HepG2 (cell line): ENCODE data around the gene MED13. TPM values are rescaled to one million over a fixed set of nuclear protein-coding genes. Genes with fewer than 3 reads are reported as not detected.

Experiments
- FOXK1 ChIP-seq: sonication (generic); formaldehyde crosslinking; IDR thresholded peaks from 2 replicates; pipeline ENCODE4 v1.4.0; 2020; ENCODE audit warnings: low read depth, missing genetic modification reagents, borderline replicate concordance
- GPBP1L1 ChIP-seq: sonication (generic); formaldehyde crosslinking; IDR thresholded peaks from 2 replicates; pipeline ENCODE4 v1.5.0; 2020; ENCODE audit warnings: mild to moderate bottlenecking, missing genetic modification reagents
- KMT2B ChIP-seq: IDR thresholded peaks from 2 replicates; pipeline ENCODE4 v1.6.1; 2016; ENCODE audit warnings: missing genetic modification reagents, missing compliant biosample characterization
- NFE2L1 ChIP-seq: sonication (generic); formaldehyde crosslinking; IDR thresholded peaks from 2 replicates; pipeline ENCODE4 v1.4.0; 2020; ENCODE audit warnings: missing genetic modification reagents, mild to moderate bottlenecking, borderline replicate concordance
- NR2F6 ChIP-seq, 2 experiments: IDR thresholded peaks; 2 replicates each; pipeline ENCODE4 v1.6.1; 2016; ENCODE audit warnings: antibody characterized with exemption in 1 of 2, mild to moderate bottlenecking in 1 of 2
- PCBP1 ChIP-seq: fragments of 200-400 bp; formaldehyde crosslinking; IDR thresholded peaks from 2 replicates; pipeline ENCODE4 v1.6.1; 2017; ENCODE audit warnings: mild to moderate bottlenecking, low read depth, low read length, borderline replicate concordance
- TBL1XR1 ChIP-seq: fragments of 150-350 bp; IDR thresholded peaks from 2 replicates; pipeline ENCODE4 v1.6.1; 2014; ENCODE audit warnings: borderline replicate concordance, low read length; ENCODE audit not compliant: partially characterized antibody
- XRCC5 ChIP-seq: fragments of 200-400 bp; formaldehyde crosslinking; optimal IDR thresholded peaks from 2 replicates; pipeline ENCODE3; 2017; ENCODE audit warnings: mild to moderate bottlenecking, low read length
- ZNF225 ChIP-seq: sonication (generic); formaldehyde crosslinking; IDR thresholded peaks from 2 replicates; pipeline ENCODE4 v1.4.0; 2020; ENCODE audit warnings: mild to moderate bottlenecking, missing genetic modification reagents
- ZNF234 ChIP-seq: sonication (generic); formaldehyde crosslinking; conservative IDR thresholded peaks from 2 replicates; pipeline ENCODE4 v1.5.1; 2020; ENCODE audit warnings: mild to moderate bottlenecking, missing genetic modification reagents
- ZNF253 ChIP-seq: sonication (generic); formaldehyde crosslinking; IDR thresholded peaks from 2 replicates; pipeline ENCODE4 v1.8.0; 2022; ENCODE audit warnings: mild to moderate bottlenecking, missing genetic modification reagents, borderline replicate concordance
- ZNF326 ChIP-seq: sonication (generic); formaldehyde crosslinking; IDR thresholded peaks from 2 replicates; pipeline ENCODE4 v1.4.0; 2020; ENCODE audit warnings: missing genetic modification reagents, borderline replicate concordance
- ZNF567 ChIP-seq: sonication (generic); formaldehyde crosslinking; IDR thresholded peaks from 2 replicates; pipeline ENCODE4 v1.8.1; 2023; ENCODE audit warnings: mild to moderate bottlenecking, missing genetic modification reagents, borderline replicate concordance
- polyA plus RNA-seq, 8 experiments: library from polyadenylated mRNA; depleted of rRNA in 3 of 8; stranded (reverse) in 7 of 8; unstranded in 1 of 8; fragments of >200 nt; fragmentation: Illumina TruSeq in 4 of 8; extraction: Trizol in 4 of 8; gene quantifications; 2 replicates each; pipeline versions ENCODE4 v1.2.1 to v1.2.3, GENCODE V29; 2011 to 2016; ENCODE audit warnings: low read depth in 4 of 8, missing spikeins in 1 of 8, mixed read lengths in 1 of 8; ENCODE audit not compliant: insufficient read depth in 1 of 8
- total RNA-seq, 5 experiments: library from RNA; depleted of rRNA; stranded (reverse); fragments of >200 nt; fragmentation: Illumina TruSeq; extraction: Trizol; gene quantifications; 2 replicates each; pipeline ENCODE4 v1.2.3, GENCODE V29; 2016; ENCODE audit warnings: low read depth in 1 of 5
- TF ChIP-seq, protein P1 (sequence below): sonication (generic); formaldehyde crosslinking; IDR thresholded peaks from one replicate; pipeline ENCODE4 v1.5.1; 2020; ENCODE audit warnings: mild to moderate bottlenecking, missing genetic modification reagents; ENCODE audit errors: not compliant biosample characterization
- TF ChIP-seq, protein P2 (sequence below): sonication (generic); formaldehyde crosslinking; IDR thresholded peaks from 2 replicates; pipeline ENCODE4 v1.5.0; 2020; ENCODE audit warnings: missing genetic modification reagents
- TF ChIP-seq, protein P3 (sequence below): sonication (generic); formaldehyde crosslinking; IDR thresholded peaks from 2 replicates; pipeline ENCODE4 v1.8.0; 2023; ENCODE audit warnings: mild to moderate bottlenecking, missing genetic modification reagents

The MED13 gene
- total and polyA plus RNA-seq, 2 of the 13 experiments (the other 11 are each of a cell fraction or from before 2014, with no cell fraction given): 27.4 to 69.1 TPM

- TF ChIP-seq, protein P1, sequence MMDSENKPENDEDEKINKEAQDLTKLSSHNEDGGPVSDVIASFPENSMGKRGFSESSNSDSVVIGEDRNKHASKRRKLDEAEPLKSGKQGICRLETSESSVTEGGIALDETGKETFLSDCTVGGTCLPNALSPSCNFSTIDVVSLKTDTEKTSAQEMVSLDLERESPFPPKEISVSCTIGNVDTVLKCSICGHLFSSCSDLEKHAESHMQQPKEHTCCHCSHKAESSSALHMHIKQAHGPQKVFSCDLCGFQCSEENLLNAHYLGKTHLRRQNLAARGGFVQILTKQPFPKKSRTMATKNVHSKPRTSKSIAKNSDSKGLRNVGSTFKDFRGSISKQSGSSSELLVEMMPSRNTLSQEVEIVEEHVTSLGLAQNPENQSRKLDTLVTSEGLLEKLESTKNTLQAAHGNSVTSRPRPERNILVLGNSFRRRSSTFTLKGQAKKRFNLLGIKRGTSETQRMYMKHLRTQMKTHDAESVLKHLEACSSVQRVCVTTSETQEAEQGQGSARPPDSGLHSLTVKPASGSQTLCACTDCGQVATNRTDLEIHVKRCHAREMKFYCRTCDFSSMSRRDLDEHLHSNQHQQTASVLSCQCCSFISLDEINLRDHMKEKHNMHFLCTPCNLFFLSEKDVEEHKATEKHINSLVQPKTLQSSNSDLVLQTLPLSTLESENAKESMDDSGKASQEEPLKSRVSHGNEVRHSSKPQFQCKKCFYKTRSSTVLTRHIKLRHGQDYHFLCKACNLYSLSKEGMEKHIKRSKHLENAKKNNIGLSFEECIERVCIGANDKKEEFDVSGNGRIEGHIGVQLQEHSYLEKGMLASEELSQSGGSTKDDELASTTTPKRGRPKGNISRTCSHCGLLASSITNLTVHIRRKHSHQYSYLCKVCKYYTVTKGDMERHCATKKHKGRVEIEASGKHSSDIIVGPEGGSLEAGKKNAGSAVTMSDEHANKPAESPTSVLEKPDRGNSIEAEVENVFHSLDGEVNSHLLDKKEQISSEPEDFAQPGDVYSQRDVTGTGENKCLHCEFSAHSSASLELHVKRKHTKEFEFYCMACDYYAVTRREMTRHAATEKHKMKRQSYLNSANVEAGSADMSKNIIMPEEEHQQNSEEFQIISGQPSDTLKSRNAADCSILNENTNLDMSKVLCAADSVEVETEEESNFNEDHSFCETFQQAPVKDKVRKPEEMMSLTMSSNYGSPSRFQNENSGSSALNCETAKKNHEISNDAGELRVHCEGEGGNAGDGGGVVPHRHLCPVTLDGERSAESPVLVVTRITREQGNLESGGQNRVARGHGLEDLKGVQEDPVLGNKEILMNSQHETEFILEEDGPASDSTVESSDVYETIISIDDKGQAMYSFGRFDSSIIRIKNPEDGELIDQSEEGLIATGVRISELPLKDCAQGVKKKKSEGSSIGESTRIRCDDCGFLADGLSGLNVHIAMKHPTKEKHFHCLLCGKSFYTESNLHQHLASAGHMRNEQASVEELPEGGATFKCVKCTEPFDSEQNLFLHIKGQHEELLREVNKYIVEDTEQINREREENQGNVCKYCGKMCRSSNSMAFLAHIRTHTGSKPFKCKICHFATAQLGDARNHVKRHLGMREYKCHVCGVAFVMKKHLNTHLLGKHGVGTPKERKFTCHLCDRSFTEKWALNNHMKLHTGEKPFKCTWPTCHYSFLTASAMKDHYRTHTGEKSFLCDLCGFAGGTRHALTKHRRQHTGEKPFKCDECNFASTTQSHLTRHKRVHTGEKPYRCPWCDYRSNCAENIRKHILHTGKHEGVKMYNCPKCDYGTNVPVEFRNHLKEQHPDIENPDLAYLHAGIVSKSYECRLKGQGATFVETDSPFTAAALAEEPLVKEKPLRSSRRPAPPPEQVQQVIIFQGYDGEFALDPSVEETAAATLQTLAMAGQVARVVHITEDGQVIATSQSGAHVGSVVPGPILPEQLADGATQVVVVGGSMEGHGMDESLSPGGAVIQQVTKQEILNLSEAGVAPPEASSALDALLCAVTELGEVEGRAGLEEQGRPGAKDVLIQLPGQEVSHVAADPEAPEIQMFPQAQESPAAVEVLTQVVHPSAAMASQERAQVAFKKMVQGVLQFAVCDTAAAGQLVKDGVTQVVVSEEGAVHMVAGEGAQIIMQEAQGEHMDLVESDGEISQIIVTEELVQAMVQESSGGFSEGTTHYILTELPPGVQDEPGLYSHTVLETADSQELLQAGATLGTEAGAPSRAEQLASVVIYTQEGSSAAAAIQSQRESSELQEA (CRISPR knock-in tag): no peak
- TF ChIP-seq XRCC5: peak; percentile 51
- 0 out of 2 replicates have a peak, but pooled peaks have one; percentile 91 for TF ChIP-seq PCBP1
- no peak for TF ChIP-seq GPBP1L1 (CRISPR knock-in tag)
- no peak for TF ChIP-seq NFE2L1
- TF ChIP-seq ZNF326 (CRISPR knock-in tag): peak; percentile 51; the same call in 1 of the 2 replicates
- peak; percentile 68 for TF ChIP-seq TBL1XR1
- TF ChIP-seq ZNF567 (CRISPR knock-in tag): no peak; the same call in 1 of the 2 replicates
- TF ChIP-seq ZNF225 (CRISPR knock-in tag): peak; percentile 96
- no peak for TF ChIP-seq ZNF234
- TF ChIP-seq, protein P2, sequence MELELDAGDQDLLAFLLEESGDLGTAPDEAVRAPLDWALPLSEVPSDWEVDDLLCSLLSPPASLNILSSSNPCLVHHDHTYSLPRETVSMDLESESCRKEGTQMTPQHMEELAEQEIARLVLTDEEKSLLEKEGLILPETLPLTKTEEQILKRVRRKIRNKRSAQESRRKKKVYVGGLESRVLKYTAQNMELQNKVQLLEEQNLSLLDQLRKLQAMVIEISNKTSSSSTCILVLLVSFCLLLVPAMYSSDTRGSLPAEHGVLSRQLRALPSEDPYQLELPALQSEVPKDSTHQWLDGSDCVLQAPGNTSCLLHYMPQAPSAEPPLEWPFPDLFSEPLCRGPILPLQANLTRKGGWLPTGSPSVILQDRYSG (CRISPR knock-in tag): no peak
- TF ChIP-seq KMT2B (CRISPR knock-in tag): peak; percentile 91
- TF ChIP-seq ZNF253 (CRISPR knock-in tag): peak; percentile 40; the same call in 1 of the 2 replicates
- TF ChIP-seq FOXK1: peak; percentile 74; the same call in 1 of the 2 replicates
- TF ChIP-seq, protein P3, sequence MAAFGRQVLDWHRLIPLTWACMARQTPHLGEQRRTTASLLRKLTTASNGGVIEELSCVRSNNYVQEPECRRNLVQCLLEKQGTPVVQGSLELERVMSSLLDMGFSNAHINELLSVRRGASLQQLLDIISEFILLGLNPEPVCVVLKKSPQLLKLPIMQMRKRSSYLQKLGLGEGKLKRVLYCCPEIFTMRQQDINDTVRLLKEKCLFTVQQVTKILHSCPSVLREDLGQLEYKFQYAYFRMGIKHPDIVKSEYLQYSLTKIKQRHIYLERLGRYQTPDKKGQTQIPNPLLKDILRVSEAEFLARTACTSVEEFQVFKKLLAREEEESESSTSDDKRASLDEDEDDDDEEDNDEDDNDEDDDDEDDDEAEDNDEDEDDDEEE: peak; percentile 92; the same call in 1 of the 2 replicates
- 0 out of 2 replicates have a peak, but pooled peaks have one; percentile 20 for TF ChIP-seq NR2F6 (IDR thresholded peaks at IDR 0.05)
- peak; percentile 39; the same call in 1 of the 2 replicates for TF ChIP-seq NR2F6 (CRISPR knock-in tag; IDR thresholded peaks at IDR 0.05)
These were observed 137.6 kb downstream of the MED13 start, which contains the start of gene INTS2 (continued) for GRCh38 chr17:61927208-61928100.
